Measurements from ENCODE around the gene SRPK3.

GRCh38 chrX:153800177-153800722 is 19.4 kb downstream of the SRPK3 start:
- TF ChIP-seq CTCF (optimal IDR thresholded peaks at IDR 0.05 in 1 of 3, IDR thresholded peaks at IDR 0.05 in 1 of 3, conservative IDR thresholded peaks at IDR 0.05 in 1 of 3; ENCODE audit: extremely low read depth in 1 of 3, insufficient read depth in 2 of 3, low read length in 3 of 3) (no peak), EZH2 (IDR thresholded peaks at IDR 0.05; ENCODE audit: low read length) (no peak)

Measured in keratinocyte (primary cell).